GM21447 (cell line): ENCODE measurements around the gene VEGFB.

Experiments used
- ATAC-seq: cut with Tn5 transposase; IDR thresholded peaks from one replicate; pipeline ENCODE4 v1.9.1; 2021; ENCODE audit not compliant: unreplicated experiment

VEGFB gene

GRCh38 chr11:64230171-64230984, 4.0 kb upstream of the VEGFB start, which contains the start of gene DNAJC4:
Gene DNAJC4, plus strand, starts transcription at chr11:64230548. Its CDS starts 307 bp downstream, at chr11:64230855.
- ATAC-seq, result peak; percentile 46

GRCh38 chr11:64230985-64231365, 3.4 kb upstream of the VEGFB start:
- ATAC-seq, result no peak

DNA sequence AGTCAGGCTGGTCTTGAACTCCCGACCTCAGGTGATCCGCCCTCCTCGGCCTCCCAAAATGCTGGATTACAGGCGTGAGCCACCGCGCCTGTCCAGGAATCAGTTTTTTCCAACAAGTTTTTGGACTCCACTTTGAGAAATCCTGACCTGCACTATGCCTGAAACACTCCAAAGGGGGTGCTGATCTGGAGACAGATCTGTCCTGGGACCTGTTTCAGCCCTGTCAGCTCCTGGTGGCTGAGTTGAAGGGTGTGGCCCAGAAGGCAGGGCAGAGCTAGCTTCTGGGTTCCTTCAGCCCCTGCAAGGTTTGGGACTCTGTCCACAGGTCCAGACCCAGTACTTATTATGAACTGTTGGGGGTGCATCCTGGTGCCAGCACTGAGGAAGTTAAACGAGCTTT, 2.8 kb upstream of the VEGFB start:
- ATAC-seq, result no peak

GRCh38 chr11:64232182-64232966, 2.0 kb upstream of the VEGFB start:
- no peak for ATAC-seq

DNA sequence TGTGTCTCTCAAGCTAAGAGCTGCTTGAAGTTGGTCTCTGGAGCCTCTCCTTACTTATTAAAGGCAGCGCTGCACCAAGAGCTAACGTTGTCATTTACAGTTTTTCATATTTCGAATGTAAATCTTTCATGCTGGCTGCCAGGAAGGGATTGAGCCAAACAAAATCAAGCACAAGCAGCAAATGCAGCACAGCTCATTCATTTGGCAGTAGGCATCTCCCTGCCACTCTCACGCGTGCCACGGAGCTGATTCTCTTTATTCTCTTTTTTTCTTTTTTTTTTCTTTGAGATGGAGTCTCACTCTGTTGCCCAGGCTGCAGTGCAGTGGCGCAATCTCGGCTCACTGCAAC, 1.4 kb upstream of the VEGFB start:
- ATAC-seq, result no peak

DNA sequence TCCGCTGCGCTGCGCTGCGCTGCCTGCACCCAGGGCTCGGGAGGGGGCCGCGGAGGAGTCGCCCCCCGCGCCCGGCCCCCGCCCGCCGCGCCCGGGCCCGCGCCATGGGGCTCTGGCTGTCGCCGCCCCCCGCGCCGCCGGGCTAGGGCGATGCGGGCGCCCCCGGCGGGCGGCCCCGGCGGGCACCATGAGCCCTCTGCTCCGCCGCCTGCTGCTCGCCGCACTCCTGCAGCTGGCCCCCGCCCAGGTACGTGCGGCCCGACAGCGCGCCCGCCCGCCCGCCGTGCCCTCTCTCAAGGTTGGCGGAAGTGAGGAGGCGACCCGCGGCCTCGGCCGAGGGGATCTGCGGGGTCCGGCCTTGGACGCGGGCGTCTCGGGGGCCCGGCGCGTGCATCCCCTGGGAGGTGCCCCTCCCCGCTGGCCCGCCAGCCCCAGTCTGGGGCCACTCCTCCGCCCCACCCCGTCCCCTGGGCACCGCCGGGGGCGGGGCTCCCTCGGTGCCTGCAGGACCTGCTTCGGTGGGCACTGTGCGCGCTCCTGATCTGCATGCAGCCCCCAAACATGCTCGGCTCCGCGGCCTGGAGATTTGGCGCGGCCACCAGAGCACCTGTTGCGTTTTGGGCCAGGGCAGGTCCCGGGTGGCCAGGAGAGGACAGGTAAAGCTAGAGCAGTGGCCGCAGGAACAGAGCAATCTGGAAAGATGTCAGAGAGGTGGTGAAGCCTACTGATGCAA, 429 bp downstream of the VEGFB start:
- ATAC-seq, result no peak

DNA sequence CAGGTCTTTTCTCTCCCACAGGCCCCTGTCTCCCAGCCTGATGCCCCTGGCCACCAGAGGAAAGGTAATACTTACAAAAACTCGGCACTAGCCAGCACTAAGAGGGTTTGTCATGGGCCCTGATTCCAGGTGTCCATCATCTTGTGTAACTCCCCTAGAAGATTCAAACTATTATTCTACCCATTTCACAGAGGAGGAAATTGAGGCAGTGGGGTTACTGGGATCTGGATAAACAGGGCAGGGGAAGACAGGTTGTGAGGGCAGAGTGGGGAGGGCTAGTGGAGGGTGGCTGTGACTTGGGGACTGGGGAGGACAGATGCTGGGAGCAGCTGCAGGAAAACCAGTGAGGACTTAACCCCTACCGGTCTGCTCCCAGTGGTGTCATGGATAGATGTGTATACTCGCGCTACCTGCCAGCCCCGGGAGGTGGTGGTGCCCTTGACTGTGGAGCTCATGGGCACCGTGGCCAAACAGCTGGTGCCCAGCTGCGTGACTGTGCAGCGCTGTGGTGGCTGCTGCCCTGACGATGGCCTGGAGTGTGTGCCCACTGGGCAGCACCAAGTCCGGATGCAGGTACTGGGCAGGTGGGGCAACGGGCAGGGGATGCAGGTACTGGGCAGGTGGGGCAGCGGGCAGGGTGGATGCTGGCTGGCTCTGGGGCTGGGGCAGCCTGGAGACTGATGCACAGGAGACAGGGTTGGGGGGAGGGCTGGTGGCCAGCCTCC, 1.2 kb downstream of the VEGFB start:
- no peak for ATAC-seq

DNA sequence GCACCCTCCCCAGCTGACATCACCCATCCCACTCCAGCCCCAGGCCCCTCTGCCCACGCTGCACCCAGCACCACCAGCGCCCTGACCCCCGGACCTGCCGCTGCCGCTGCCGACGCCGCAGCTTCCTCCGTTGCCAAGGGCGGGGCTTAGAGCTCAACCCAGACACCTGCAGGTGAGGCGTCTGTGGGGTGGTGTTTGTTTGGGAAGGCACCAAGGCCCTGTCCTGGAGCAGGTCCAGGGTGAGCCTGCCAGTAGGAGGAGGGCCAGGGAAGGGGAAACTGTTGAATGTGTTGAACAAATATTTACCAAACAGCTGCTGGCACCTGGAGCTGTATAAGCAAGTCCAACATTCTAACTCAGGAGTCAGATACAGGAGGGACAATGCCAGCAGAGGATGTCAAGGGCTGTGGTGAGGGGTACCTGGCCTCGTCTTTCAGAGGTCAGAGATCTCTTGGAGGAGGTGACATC, 3.1 kb downstream of the VEGFB start:
- no peak for ATAC-seq

- no peak for ATAC-seq
These were observed 3.7 kb downstream of the VEGFB start for GRCh38 chr11:64238076-64238475.

- ATAC-seq, result no peak
These were observed 4.6 kb downstream of the VEGFB start for GRCh38 chr11:64238999-64239398.

GRCh38 chr11:64239662-64240434, 5.5 kb downstream of the VEGFB start:
- ATAC-seq, result no peak

GRCh38 chr11:64240435-64241240, 6.3 kb downstream of the VEGFB start, which contains the start of gene FKBP2:
Gene FKBP2, plus strand, starts transcription at chr11:64241095. Its CDS starts 1,293 bp downstream, at chr11:64242388.
- ATAC-seq, result peak; percentile 37

- ATAC-seq, result peak; percentile 56
These were observed 6.8 kb downstream of the VEGFB start for GRCh38 chr11:64241241-64241490.

DNA sequence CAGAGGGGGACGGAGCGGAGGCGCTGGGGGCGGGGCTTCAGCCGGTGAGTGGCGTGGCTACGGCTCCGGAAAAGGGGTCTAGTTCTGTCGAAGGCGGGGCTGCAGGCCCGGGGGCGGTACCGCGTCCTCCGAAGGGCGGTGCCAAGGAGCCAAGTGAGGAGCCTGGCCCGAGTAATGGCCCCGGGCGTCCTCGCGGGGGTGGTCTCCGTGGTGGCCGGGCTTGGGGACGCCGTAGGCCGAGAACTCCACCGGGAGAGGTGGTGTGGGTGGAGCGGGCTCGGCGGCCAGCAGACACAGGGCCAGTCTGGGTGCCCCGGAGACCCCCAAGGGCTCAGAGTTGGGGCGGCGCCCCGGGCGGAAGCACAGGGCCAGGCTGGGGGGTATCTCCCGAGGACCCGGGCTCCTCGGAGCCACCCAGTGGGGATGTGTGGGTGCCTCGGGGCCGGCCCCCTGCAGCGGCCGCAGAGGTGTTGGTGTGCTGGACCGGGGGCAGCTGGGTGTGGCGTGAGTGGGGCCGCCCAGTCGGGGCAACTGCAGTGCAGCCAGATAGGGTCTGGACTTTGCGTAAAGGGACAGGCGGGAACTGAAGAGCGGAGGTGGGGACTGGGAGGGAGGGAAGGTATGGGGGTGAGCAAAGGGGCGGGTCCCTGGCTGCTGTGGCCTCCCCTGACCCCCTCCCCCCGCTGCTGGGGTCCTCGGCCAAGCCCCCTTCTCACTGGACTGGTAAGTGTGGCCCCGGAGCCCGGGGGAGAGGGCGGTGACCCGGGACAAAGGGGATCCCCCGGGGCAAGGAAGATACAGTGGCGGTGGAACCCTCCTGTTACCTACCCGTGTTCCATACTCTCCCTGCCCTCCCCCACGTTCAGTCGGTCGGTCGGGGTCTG, 7.3 kb downstream of the VEGFB start:
- peak; percentile 7 for ATAC-seq

DNA sequence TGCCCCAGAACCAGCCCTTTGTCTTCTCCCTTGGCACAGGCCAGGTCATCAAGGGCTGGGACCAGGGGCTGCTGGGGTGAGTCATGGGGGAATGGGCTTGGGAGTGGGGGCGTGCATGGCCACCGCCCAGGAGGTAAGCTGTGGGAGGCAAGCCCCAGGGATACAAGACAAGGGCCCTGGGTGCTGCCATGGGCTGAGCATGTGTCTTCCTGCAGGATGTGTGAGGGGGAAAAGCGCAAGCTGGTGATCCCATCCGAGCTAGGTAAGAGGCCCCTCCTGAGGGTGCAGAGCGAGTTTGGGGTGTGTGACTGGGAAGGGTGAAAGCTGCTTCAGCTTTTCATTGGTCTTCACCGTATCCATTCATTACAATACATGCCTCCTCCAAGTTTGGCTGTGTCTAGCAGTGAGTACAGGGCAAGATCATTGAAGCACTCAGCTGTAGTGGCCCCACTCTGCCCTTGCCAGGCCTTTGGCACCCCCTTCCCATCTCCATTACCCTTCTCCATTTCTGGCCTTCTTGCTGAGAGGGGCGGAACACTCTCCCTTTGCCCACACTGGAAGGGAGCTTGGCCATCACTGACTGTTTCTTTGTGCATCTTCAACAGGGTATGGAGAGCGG, 9.0 kb downstream of the VEGFB start:
- no peak for ATAC-seq

DNA sequence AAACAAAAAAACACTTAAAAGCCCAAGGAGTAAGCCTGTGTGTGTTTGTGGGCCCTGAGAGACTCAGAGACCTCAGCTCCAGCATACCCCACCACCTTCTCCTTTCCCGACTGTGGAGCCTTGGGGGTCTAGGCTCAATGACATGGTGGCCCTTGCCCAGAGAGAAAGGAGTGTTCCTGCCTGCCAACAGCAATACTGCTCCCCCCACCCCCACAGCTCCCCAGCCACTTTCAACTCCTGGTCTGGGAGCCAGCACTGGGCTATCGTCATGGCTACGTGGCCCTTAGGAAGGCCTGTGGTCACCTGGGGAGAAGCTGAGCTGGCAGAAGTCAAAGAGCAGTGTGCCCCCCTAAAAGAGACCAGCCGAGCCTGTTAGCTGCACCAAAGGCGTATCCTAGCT, 9.7 kb downstream of the VEGFB start:
- no peak for ATAC-seq

DNA sequence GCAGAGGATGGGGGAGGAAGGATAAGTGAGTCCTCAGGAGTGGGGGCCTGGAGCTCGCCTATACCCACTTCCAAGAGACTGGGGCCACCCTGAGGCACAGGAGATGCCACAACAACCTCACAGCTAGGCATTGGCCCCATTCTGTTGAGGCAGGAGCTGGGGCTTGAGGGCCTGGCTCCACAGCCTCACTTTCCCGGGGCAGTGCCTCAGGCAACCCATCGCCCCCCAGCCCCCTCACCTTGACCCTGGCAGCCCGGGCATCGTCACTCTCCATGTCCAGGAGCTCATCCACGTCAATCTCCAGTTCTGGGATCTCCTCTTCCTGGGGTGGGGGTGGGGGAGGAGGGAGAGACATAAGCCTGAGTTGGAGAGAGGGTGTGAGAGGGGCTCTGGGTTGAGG, 10.6 kb downstream of the VEGFB start:
- no peak for ATAC-seq

GRCh38 chr11:64245401-64245796, 11.0 kb downstream of the VEGFB start:
- no peak for ATAC-seq
